GM21529 (cell line): ENCODE results near the gene ADAMTS15.
A peak's percentile ranks its signal among the peaks of the same experiment; 100 is the strongest.
"Not testable (repeated sequence)": the region's sequence is repeated elsewhere in the genome, so short reads cannot be mapped to it uniquely, and the experiment has no call there.

Experiments used
- ATAC-seq: cut with Tn5 transposase; IDR thresholded peaks from one replicate; pipeline ENCODE4 v1.9.1; 2021; ENCODE audit not compliant: unreplicated experiment

The ADAMTS15 gene

DNA sequence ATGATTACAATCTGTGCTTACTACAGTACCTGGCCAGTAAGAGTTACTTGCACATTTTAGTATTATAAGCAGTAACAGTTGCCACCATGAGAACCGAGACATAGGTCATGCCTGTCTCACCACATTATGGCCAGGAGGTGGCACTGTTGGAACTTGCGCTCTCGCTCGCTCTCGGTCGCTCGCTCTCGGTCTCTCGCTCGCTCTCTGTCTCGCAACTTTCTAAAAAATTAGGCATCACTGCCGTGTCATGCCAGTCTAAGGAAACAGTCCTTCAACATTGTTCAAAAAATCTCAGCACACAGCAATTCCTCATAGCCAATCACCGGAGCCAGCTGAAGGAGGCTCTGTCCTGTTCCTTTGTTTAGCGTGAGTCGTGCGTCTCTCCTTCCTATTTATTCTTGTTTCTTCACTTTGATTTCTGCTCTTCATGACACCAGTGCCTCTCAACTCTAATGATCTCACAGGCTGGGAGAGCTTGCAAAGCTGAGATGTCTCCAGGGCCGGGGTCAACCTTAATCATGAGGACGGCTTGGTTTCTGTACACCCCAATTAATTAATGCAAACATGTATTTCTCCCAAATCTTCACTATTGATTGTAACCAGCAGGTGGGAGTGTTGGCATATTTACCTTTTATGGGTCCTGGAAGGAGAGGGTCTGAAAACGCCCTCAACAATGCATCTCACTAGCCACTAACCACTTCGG, 13.8 kb upstream of the ADAMTS15 start:
- peak; percentile 85 for ATAC-seq

DNA sequence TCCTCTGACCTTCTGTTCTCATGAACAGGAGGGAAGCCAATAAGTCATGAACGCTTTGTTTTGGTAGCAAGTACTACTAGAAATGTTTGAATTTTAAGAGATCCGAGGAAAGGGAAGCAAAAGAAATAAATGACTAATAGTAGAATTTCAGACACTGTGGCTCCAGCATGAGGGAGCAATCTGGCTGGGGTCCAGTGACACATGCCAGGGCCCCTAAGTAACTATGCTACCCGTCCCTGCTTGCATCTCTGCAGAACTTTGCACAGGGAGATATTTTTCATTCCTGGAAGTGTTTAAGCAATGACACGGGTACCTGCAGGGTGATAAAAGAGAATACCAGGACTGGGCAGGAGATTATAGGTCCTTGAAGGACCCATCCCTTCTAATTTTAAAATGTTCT, 12.8 kb upstream of the ADAMTS15 start:
- ATAC-seq = no peak

GRCh38 chr11:130436171-130436570, 12.3 kb upstream of the ADAMTS15 start:
- no peak for ATAC-seq

GRCh38 chr11:130437848-130438247, 10.6 kb upstream of the ADAMTS15 start:
- ATAC-seq = no peak

GRCh38 chr11:130438401-130439159, 9.9 kb upstream of the ADAMTS15 start:
- not testable (repeated sequence) for ATAC-seq

DNA sequence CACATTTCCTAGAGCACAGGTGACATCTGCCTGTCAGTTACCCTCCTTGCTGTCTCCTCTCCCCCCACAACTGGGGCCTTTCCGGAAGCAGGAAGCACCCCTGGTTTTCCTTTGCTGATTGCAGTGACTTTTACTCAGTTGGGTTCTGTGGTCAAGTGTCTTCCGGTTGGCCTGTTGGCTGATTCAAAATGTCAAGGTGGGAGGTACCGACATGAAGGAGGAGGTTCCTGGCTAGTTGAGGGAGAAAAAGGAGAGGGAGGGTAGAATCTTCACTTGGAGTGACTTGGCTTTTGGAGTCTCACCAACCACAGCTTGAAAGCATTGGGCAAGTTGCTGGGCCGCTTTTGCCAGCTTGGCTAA, 9.3 kb upstream of the ADAMTS15 start:
- ATAC-seq = peak; percentile 39

DNA sequence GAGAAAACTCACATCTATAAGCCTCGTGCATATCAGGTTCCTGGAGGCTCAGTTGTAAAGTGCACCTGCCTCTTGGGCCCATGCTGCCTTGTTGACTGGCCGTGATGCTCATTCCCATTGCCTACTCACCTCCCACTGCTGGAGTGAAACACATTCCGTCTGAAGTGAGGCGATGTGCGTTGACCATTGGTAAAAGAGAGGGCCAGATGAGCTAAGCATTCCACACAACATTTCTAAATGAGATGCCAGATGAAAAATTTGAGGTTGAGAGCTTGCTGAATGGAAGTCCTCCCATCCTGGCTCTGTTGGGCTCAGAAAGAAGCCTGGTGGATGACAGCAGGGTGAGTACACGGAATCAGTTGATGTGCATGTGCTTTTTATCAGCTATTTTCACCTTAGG, 8.6 kb upstream of the ADAMTS15 start:
- no peak for ATAC-seq

- no peak for ATAC-seq
These were observed 6.7 kb upstream of the ADAMTS15 start for GRCh38 chr11:130441719-130442118.

GRCh38 chr11:130442737-130443136, 5.7 kb upstream of the ADAMTS15 start:
- ATAC-seq = no peak

DNA sequence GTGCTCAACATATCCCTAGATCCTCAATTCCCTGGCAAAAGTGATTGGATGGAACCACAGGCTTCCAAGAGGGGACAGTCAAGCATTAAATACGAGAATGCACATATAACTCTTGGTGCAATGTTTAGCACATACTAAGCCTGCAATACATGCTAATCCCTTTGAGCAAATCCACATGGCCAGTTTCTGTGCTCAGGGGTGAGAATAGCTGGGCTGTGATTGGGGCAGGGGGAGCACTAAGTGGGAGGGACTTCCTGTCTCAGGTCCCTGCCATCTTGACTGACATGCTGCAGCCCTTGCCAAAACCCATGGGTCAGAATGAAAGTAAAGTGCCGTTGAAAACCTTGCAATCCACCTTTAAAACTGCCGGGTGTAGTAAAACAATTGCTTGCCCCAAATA, 2.7 kb upstream of the ADAMTS15 start:
- no peak for ATAC-seq

DNA sequence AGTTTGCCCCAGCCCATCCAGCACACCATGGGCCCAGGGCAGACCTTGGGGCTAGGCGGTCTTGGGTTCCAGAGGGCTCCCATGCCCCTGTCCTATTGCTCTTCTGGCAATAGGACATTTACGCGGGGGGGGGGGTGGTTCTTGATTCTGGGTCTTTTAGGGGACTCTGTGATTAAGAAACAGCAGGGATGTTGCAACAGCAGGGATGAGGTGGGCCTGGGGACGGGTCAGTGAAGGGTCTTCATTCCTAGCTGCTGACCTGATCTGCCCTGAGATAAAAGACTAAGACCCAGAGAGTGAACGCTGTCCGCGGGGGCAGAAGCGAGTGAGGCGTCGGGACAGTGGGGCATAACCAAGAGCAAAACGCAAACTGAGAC, 418 bp upstream of the ADAMTS15 start:
- ATAC-seq = no peak

GRCh38 chr11:130449310-130449990, 1.0 kb downstream of the ADAMTS15 start:
- no peak for ATAC-seq

- no peak for ATAC-seq
These were observed 1.7 kb downstream of the ADAMTS15 start for GRCh38 chr11:130449996-130450769.

DNA sequence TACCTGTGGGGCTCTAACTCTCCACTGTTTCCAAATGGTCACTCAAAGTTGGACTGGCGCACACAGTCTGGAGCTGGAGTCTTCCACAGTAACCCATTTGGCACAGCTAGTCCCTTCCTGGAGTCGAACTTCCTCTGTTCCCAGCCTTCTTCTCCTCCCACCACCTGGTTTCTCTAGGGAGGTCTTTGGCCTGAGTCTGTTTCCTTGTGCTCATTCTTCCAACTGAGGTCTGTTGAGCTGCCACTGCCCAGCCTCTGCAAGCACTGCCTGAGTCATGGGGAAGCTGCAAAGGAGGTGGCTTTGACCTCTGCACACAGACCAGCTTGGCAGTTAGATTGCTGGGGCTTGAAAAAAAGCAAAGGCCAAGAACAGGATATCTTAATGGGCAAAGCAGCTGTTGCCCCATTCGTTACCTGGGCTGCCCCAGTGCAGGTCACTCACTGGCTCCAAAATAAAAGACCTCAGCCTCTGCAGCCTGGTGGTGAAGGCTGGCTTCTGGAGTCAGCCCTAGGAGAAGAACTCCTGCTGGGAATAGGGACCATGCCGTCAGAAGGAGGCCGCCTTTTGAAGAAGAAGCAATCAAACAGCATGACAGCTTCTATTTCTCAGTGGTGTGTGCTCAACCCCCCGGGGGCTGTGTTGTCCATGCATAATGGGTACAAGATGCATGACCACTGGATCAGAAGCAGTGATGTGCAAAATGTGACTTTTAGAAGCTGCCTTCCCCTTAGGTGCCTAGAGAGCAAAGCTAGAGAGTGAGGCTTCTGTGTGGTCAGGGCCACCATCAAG, 3.0 kb downstream of the ADAMTS15 start:
- no peak for ATAC-seq

DNA sequence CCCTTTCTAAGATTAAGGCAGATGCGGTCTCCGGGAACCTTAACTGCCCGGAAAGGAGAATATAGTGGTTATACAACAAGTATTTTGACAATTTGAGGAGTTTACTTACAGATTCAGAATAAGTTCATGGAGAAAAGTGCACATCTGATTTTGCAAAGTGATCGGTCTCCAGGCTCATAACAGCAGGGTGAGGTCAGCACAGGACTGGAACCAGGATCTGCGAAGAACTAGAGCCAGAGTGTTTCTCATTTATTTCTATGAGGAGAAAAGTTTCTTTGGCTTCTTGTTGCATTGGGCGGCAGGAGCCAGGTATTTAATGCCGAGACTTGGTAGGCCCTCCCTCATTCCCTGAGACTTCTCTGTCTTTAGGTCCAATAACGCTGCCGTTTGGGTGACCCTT, 3.7 kb downstream of the ADAMTS15 start:
- ATAC-seq = no peak

- no peak for ATAC-seq
These were observed 4.5 kb downstream of the ADAMTS15 start for GRCh38 chr11:130452940-130453339.

DNA sequence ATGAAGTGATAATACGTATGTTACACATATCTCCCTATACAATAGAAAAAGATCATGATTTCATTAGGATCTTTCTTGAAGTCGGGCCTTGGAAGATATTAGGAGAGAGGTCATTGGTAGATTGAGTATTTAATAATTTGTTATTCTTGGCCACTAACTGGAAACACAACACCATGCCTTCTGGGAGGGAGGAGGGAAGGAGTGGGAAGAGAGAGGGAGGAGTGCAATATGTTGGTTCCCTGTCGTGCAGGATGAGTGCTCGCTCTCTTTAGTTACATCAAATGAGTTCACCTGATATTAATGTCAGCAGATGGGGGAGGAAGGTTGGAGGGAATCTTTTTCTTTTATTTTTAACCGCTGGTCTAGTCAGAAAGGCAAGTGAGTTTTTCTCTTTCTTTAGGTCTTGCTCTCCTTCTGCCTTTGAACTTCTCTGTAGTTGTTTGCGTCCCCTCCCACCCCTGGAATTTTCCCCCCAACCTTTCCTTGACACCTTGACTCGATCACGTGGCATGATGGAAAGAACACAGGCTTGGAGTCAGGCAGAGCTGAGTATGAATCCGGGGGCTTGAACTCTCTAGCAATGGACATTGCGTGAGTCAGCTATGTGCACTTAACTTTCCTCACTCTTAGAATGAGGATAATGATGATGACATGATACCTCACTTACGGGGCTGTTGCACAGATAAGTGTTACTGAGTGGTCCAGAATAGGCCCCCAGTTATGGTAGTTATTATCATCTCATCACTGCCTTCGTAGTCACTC, 6.2 kb downstream of the ADAMTS15 start:
- no peak for ATAC-seq

DNA sequence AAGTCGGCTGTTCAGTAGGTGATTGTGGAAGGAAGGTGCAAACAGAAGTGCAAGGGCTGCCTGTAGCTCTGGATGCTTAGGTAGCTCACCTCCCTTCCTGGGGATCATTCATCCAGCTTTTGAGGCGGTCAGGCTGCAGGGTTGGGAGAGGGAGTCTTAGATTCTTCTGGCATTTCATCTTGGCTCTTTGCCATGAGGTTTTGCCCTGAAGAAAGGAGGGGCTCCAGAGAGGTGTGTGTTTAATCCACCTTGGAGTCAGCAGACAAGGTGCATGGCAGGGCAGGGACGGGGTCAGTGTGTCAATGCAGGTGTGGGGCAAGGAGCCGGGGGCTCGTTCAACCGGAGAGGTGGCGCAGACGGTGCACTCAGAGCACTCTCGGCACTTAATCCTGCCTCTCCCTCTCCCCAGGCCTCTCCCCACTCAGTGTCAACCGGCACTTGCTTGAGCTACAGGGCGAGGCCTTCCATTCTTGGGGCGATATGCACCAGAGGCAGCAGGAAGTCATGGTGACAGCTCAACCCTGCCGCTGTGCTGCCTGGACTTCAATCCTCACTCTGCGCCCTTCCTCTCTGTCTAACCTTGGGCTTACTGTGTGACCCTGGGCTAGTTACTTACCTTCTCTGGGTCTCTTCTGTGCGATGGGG, 7.2 kb downstream of the ADAMTS15 start:
- ATAC-seq = no peak

DNA sequence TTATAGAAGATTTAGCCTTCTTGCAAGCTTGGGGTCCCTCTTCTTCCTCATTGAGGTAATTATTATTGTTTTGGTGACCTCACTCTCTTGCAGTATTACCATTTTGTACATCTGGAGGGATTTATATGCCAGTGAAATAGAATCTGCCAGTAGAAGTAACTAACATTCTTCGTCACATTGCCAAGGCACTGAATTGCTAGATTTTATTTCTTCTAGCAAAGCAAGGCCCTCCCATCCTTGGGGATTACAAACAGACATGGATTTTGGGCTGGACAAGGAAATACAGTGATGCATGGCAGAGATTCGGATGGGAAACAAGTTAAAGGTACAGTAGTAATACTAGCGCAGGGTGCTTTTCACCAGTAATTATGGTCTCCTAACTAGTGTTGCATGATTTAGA, 7.8 kb downstream of the ADAMTS15 start:
- no peak for ATAC-seq
